ENCODE measurements around the gene P2RY8.

- TF ChIP-seq SUZ12 (IDR thresholded peaks at IDR 0.05; ENCODE audit: extremely low read depth, insufficient read depth, insufficient read length) (no peak), YY1 (IDR thresholded peaks at IDR 0.05; ENCODE audit: insufficient read depth, insufficient read length) (no peak), ZNF274 (IDR thresholded peaks at IDR 0.05; ENCODE audit: low read depth, low read length) (no peak)
These were observed 113.8 kb downstream of the P2RY8 start for GRCh38 chrX:1423215-1423614.

Measured in NT2/D1 (cell line).